Common myeloid progenitor, CD34-positive (primary cell): ENCODE results near the gene PMFBP1.

ENCODE experiments used
- CTCF ChIA-PET: fragments of 350-600 bp; sonication (Branson Sonifier 250); formaldehyde crosslinking; loops from one replicate; lab custom pipeline; 2021; ENCODE audit warnings: antibody characterized with exemption; lab: Charles Lee
- POLR2A ChIA-PET: fragments of 350-600 bp; sonication (Branson Sonifier 250); formaldehyde crosslinking; loops from one replicate; lab custom pipeline; 2021; ENCODE audit warnings: antibody characterized with exemption; lab: Charles Lee
- DNase-seq, 3 donors: peaks; one replicate each; pipeline versions ENCODE4 v3.0.0 to v3.0.0-alpha.2; 2013
- H3K27ac ChIP-seq, 2 experiments: 1 replicate in 1 of 2; 2 replicates in 1 of 2; pipeline ENCODE4 v1.7.0; 2013; ENCODE audit warnings: inconsistent platforms in 2 of 2, low read length in 2 of 2, mild to moderate bottlenecking in 2 of 2, low read depth in 1 of 2, moderate library complexity in 1 of 2; ENCODE audit not compliant: severe bottlenecking in 2 of 2, insufficient read depth in 1 of 2, poor library complexity in 1 of 2
- H3K27me3 ChIP-seq, 5 experiments: replicated peaks in 2 of 5; 1 replicate in 3 of 5; 2 replicates in 2 of 5; pipeline versions ENCODE4 v1.6.1 to v1.7.0; 2013; ENCODE audit warnings: low read length in 4 of 5, mild to moderate bottlenecking in 2 of 5, moderate library complexity in 2 of 5, inconsistent platforms in 1 of 5; ENCODE audit not compliant: insufficient read depth in 5 of 5, control insufficient read depth in 4 of 5
- H3K36me3 ChIP-seq, 4 experiments: 1 replicate in 2 of 4; 2 replicates in 2 of 4; pipeline versions ENCODE4 v1.6.1 to v1.7.0; 2013; ENCODE audit warnings: low read length in 3 of 4, control low read depth in 1 of 4, mild to moderate bottlenecking in 1 of 4; ENCODE audit not compliant: control insufficient read depth in 4 of 4, insufficient read depth in 4 of 4
- H3K4me1 ChIP-seq, 4 experiments: 1 replicate in 3 of 4; 2 replicates in 1 of 4; pipeline versions ENCODE4 v1.6.1 to v1.7.1; 2013; ENCODE audit warnings: low read length in 3 of 4, mild to moderate bottlenecking in 3 of 4, control low read depth in 1 of 4, inconsistent platforms in 1 of 4, moderate library complexity in 1 of 4; ENCODE audit not compliant: control insufficient read depth in 4 of 4, insufficient read depth in 4 of 4; ENCODE audit errors: control extremely low read depth in 1 of 4
- H3K4me3 ChIP-seq, 7 experiments: 1 replicate in 4 of 7; 2 replicates in 3 of 7; pipeline versions ENCODE4 v1.5.1 to v1.7.0; 2013; ENCODE audit warnings: mild to moderate bottlenecking in 7 of 7, low read length in 6 of 7, moderate library complexity in 6 of 7, inconsistent platforms in 2 of 7, low read depth in 2 of 7, control low read depth in 1 of 7; ENCODE audit not compliant: insufficient read depth in 4 of 7, control insufficient read depth in 1 of 7; ENCODE audit errors: extremely low read depth in 1 of 7
- H3K9me3 ChIP-seq, 5 experiments: 1 replicate in 4 of 5; 2 replicates in 1 of 5; pipeline versions ENCODE4 v1.6.1 to v1.7.1; 2013; ENCODE audit warnings: low read length in 4 of 5, mild to moderate bottlenecking in 2 of 5, inconsistent platforms in 1 of 5, low read depth in 1 of 5, moderate library complexity in 1 of 5; ENCODE audit not compliant: control insufficient read depth in 4 of 5, insufficient read depth in 2 of 5; ENCODE audit errors: control extremely low read depth in 1 of 5
- WGBS: methylation state at CpG from one replicate; pipeline ENCODE4 v1.1.5; 2013; ENCODE audit not compliant: insufficient coverage; 5-methylcytosine and 5-hydroxymethylcytosine counted together

The PMFBP1 gene

DNA sequence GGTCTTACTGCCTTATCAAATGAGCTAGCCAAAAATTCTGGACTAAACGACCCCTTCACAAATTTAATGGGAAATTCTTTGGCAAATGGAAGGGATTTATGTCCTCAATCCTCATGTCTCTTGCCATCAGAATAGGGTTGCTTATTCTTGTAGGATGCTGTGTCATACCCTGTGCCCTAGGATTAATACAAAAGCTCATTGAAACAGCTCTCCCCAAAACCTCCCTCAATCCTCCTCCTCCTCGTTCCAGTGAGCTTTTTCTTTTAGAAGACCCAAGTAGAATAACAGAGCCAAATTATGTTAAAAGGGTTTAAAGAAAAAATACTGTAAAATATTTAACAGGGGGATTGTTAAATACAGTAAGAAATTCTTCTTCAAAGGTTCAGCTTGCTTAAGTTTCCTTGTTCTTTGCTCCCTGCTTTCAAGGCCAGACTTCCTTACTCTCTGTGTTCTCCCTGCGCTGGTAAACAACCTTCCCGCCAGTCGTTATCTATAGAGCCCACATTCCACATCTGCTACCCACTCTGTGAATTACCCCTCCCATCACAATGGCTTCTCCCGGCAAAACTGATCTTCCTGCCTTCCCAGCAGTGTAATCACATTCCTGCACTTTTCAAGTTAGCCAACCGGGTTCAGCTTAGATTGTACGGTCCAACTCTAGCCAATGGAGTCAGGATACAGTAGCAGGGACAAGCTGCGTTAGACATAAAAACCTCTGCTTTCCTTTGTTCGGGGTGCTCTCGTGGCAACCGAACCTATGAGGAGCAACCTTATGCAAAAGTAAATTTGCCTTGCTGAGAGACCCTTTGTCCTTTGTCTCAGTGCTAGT is 99.2 kb downstream of the PMFBP1 start:
- no peak for DNase-seq
- no peaks in the 10 kb centered on the region for H3K27me3 ChIP-seq
- H3K9me3 ChIP-seq, result no peaks in the 10 kb centered on the region
- H3K36me3 ChIP-seq, result peaks cover 0 to 2% (median 0%) of the 10 kb centered on the region in 4 experiments
- no peak overlapping the region for H3K4me3 ChIP-seq
- H3K4me1 ChIP-seq, result no peaks in the 10 kb centered on the region
- CTCF ChIA-PET, result interaction anchor here (0.6 to 1.4 kb wide), 2 partner anchors 13 to 375 kb away, joined by 3 read pairs; no protein-coding TSS in a partner anchor
- whole genome bisulfite sequencing, result 99% methylated on average over 10 of the region's 12 CpGs
- no peak overlapping the region for H3K27ac ChIP-seq
- POLR2A ChIA-PET, result no interaction called here
